Ureter (tissue), 1 donor: ENCODE results near the gene SLC51A. TPM values are rescaled to one million over a fixed set of nuclear protein-coding genes. Genes with fewer than 3 reads are reported as not detected.
"Not testable (repeated sequence)": the region's sequence is repeated elsewhere in the genome, so short reads cannot be mapped to it uniquely, and the experiment has no call there.

Source experiments
- DNase-seq: peaks from one replicate; pipeline ENCODE4 v3.0.0-alpha.2; 2020; ENCODE audit warnings: low spot score
- total RNA-seq: library from RNA; stranded (reverse); gene quantifications from one replicate; pipeline ENCODE4 v1.2.4, GENCODE V29; 2023
- donor health status: DM: yes; HTN: yes; CAD: no.

The SLC51A gene
- total RNA-seq, 1 donor from 2014 or later: not detected

DNA sequence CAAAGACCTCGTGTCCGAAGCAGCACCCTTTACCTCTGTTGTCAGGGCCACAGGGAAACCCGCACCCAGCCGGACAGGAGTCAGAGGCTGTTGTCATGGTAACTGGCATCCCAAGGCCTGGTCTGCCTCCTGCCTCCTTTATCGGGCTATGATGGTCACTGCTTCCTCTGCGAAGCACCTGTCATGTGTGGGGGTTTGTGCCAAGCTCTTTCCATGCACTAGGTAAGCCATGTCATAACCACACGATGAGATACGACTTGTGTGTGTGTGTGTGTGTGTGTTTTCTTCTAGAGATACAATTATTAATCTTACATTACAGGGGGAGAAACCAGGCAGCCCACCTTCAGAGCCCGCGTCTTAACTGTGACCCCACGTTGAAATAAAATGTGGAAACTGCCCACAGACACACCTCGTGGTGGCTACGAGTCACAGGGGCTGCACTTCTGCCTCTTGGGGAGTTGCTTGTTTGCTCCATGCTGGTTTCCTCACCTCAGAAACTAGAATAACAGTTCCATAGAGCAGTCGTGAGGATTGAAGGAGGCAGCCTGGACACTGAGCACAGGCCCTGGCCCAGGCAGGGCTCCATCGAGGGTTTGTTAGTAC lies 23.1 kb upstream of the SLC51A start:
- DNase-seq: no peak

DNA sequence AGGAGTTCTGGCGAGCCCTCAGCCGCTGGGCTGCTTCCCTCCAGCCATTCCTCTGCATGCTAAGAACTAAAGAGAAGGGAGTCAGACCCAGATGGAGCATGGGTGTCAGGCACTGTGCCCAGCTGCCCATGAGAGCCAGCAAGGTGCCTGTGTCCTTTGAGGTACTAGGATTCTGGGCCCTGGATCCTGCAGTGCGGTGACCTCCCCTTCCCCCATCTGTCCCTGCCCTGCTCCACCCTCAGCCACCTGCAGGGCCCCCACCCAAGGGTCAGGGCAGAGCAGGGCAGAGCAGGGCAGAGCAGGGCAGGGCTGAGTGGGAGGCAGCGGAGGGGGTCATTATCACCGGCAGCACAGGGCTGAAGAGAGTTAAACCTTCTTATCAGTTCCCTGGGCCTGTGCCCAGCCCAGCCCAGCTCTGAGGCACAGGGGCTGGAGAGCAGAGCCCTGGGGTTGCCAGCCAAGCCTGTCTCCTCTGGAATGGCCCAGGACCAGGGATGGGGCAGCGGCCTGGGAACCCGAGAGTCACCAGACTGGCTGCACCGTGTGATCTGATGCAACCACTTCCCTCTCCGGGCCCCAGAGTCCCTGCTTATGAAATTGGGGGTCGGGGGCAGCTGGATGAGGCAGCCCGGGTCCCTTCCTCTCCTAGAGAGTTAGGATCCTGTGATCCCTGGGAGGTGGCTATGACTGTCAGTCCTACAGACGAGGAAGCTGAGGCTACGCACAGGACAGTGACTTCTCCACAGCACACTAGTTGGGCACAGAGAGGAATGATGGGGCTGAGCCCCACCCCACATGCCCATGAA lies 22.4 kb upstream of the SLC51A start:
- DNase-seq: no peak

DNA sequence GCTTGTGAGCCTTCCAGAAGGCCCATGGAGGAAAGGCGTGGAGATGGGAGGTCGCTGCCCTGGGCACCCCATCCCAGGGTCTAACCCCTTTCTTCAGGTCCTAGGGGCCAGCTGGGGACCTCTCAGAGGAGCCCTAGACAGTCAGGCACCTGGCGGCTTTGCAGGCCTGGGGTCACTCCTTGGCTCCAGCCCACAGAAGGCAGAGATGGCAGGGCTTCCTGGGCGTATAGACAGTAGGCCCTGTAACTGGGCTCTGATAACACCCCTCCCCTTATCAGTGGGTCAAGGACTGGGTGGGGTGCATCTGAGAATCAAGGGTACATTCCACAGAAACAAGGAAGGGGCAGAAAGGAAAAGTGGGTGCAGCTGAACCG lies 21.8 kb upstream of the SLC51A start:
- no peak for DNase-seq

DNA sequence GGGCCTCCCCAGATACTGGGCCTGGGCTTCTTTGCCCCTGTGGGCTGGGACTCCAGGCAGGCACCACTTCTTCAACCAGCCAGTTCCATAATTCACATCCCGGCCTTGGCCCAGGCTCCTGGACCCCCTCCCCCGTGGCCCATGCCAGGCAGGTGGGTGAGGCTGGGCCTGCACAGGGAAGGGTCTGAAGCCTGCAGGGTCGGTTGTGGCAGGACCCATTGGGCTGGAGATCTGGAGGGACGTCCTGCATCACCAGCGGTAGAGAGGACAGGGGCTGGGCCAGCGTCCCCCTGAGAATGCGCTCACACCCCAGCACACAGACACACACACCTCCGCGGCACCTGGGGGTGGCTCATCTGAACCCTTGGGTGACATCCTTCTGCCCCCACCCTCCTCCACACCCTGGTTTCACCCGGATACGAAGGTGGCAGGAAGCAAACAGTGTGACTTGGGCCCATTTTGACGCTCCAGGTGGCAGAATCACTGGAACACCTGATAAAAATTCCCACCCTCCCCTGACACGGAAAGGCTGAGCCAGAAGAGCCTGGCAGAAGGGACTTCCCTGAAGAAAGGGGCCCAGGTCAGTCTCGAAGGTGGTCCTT lies 20.6 kb upstream of the SLC51A start:
- DNase-seq: no peak

DNA sequence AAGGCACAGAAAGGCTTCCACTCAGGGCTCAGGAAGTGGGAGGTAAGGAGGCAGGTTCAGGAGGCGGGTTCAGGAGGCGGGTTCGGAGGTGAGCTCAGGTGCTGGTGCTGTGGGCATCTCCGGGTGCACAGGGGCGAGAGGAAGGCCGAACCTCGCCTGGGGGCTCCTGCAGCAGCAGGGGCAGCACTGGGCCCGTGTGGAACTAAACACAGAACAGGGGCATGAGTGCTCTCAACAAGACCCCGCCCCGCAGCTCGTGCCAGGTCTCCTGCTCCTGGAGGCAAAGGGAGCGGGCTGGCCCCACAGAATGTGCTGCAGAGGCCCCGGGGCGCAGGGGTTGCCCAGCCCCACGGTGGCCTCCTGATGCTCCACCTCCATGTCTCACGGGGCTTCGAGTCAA lies 18.8 kb upstream of the SLC51A start:
- DNase-seq: no peak

DNA sequence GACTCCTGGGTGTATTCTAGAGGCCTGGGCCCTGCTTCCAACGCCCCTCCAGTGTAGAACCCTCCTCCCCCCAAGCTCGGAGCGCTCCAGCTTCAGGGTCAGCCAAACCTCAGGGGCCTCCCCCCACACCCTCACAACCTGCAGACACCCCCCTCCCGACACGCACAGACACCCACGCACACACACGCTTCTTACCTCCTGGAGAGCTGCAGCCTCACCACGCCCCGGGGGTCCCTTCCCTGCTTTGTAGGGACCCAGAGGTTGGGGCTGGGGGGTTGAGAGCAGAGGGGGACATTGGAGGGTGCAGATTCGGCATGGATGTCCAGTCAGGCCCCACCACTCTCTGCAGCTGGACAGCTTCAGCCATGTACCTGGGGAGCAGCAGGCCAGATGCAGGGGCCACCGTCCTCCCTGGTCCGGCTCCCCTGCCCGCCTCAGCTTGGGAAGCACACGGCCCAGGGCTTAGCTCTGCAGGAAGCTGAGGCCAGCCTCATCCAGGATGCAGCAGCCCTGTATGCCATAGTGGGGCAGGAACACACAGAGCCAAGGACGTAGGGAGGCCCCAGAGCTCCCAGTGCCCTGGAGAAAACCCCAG lies 18.2 kb upstream of the SLC51A start:
- DNase-seq: no peak

DNA sequence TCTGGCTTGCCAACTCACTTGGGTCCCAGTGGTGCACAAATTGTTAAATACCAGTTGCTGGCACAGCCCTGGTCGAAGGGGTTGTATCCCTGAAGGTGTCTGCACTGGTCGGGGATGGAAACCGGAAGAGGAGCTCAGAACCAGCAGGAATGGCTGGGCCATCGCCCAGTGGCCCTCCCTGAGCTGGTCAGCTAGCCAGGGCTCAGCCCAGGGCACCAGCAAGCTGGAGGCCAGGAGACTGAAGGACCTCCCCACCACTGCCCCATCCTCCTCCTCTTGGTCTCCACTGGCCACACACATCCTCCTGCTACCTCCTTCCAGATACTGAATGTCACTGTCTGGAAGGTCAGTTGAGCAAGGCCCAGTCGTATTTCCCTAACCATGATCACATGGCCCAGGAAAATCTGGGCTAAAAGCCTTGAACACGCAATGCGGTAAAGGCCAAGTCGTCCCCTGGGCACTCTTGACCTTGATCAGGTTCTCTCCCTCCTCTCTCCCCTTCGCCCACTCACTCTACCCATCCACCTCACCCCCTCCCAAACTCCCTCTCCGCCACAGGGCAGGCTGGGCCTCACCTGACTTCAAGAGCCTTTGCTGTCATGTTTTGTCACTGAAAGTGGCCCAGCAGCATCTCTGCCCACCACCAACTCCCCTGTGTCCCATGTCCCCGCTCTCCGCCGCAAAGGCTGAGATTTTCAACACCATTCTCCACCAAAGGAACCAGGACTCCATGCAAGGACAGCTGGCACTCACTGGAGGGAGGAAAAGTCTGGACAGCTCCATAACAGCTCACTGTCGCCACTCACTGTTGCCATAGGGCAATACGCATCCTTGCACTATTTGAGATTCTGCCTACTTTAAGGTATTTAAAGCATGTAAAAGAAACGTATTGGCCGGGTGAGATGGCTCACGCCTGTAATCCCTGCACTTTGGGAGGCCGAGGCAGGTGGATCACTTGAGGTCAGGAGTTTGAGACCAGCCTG lies 17.3 kb upstream of the SLC51A start:
- DNase-seq: no peak

DNA sequence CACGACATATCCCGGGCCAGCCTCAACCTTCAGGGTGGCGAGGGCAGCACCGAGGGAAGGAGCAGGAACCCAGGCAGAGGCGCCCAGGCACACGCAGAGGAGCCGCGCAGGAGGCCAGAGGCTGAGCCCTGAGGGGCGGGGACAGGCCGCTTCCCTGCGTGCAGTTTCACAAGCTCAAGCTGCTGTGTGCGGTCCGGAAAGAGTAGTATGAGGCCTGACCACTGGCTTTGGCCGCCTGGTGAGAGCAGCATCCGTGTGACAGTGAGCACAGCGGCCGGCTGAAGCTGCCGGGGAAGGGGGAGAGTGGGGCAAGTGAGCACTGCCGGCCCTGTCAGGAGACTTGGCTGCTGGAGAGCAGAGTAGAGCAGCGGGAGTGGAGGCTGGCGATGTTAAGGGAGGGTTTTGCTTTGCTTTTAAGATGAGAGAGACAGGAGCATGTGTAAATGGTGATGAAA lies 13.8 kb upstream of the SLC51A start:
- DNase-seq: peak; percentile 60

DNA sequence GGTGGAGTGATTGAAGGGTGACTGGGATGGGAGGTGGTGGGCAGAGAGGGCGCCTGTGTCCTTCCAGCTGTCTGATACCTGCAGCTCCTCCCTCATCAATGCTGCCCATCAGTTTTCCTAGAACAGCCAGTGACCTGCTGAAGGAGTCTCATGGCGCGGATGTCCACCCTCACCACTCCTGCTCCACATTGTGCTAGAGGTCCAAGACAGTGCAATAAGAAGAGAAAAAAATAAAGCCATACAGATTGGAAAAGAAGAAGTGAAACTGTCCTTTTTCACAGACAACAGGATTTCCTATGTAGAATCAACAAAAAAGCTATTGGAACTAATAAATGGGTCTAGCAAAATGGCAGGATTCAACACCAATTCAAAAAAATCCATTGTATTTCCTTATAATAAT lies 12.5 kb upstream of the SLC51A start:
- DNase-seq: no peak

DNA sequence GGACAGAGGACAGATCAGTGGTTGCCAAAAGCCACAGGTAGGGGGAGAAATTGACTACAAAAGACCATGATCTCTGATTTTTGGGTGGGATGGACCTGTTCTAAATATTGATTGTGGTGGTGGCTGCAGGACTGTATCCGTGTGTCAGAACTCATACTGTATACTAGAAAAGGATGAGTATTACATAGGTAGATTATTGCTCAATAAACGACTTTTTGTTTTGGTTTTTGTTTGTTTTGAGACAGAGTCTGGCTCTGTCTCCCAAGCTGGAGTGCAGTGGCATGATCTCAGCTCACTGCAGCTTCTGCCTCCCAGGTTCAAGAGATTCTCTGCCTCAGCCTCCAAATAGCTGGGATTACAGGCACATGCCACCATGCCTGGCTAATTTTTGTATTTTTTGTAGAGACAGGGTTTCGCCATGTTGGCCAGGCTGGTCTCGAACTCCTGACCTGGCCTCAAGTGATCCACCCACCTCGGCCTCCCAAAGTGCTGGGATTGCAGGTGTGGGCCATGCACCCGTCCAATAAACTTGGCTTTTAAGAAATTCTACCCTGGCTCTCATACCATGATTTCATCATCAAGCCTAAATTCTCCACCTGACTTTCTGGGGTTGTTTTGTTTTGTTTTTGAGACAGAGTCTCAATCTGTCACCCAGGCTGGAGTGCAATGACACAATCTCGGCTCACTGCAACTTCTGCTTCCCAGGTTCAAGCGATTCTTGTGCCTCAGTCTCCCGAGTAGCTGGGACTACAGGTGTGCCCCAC lies 10.7 kb upstream of the SLC51A start:
- not testable (repeated sequence) for DNase-seq

DNA sequence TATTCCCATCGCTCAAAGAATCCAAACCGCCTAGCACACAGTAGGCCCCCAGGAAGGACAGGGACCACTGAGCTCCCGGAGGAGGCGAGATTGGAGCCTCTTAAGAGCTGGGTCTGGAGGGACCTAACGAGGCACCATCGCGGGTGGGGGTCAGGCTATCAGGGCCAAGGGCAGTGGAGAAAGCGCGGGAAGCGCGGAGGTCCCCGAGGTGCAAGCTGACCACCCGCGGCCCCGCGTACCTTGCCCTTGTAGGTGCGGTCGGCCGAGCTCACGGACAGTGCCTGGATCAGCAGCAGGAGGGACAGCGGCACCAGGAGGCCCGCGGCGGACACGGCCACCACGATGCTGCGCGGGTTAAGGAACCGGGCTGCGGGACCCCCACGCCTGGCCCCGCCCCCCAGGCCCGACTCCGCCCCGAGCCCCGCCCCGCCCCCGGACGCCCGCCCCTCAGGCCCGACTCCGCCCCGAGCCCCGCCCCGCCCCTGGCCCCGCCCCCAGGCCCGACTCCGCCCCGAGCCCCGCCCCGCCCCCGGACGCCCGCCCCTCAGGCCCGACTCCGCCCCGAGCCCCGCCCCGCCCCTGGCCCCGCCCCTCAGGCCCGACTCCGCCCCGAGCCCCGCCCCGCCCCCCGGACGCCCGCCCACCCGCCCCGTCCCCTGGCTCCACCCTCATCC lies 9.0 kb upstream of the SLC51A start:
- no peak for DNase-seq

DNA sequence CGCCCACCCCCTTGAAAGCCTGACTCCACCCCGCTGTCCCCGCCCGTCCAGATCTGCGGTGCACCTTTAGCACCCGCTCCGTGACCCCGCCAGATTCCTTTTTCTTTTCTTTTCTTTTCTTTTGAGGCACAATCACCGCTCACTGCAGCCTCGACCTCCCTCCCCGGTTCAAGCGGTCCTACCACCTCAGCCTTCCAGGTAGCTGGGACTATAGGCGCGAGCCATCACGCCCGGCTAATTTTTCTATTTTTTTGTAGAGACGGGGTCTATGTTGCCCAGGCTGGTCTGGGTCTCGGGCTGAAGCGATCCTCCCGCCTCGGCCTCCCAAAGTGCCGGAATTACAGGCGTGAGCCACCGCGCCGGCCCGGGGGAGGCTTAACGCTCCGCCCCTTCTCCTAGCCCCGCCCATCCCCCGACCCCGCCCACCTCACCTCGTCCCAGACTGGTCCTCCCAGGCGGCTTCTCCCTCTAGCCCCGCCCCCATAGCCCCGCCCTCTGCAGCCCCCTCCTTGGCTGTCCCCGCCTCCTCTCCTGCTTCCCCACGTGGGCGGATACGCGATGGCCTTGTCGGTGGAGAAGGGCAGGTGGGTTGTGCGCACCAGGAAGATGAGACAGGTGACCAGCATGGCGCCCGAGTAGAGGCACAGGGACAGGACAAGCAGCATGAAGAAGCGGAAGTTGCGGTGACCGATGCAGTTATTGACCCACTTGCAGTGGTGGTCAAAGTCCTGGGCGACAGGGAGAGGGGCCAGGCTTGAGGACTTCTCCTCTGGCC lies 8.3 kb upstream of the SLC51A start:
- no peak for DNase-seq

DNA sequence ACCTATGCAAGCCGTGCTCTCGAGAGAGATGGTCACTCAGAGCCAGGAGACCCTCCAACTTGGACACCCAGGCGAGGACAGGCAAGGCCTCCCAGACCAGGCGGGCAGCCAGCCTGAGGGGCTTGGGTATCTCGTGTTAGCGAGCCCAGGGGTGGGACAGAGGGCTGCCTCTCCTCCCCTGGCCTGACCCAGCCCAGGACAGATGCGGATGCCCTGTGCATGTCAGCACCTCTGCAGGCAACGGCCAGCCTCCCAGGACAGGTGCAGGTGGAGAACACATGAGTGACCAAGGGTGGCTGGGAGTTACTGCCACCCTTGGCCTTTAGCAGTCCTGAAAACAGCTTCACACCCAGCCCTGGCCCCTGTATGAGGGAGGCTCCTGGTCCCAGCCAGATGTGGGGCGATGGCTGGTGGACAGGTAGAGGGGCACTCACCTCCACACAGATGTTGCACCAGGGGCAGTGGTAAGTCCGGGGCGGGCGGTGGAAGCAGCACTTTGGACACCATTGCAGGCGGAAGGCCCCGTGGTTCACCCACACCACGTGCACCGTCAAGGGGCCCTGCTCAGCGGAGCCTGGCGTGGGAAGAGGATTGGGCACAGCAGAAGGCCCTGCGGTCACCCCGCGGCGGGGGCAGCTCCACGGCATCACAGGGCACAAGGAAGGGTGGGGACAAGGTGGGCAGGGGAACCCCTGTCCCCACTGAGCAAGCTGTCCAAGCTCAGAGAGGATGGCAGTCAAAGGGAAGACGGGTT lies 7.2 kb upstream of the SLC51A start:
- no peak for DNase-seq

DNA sequence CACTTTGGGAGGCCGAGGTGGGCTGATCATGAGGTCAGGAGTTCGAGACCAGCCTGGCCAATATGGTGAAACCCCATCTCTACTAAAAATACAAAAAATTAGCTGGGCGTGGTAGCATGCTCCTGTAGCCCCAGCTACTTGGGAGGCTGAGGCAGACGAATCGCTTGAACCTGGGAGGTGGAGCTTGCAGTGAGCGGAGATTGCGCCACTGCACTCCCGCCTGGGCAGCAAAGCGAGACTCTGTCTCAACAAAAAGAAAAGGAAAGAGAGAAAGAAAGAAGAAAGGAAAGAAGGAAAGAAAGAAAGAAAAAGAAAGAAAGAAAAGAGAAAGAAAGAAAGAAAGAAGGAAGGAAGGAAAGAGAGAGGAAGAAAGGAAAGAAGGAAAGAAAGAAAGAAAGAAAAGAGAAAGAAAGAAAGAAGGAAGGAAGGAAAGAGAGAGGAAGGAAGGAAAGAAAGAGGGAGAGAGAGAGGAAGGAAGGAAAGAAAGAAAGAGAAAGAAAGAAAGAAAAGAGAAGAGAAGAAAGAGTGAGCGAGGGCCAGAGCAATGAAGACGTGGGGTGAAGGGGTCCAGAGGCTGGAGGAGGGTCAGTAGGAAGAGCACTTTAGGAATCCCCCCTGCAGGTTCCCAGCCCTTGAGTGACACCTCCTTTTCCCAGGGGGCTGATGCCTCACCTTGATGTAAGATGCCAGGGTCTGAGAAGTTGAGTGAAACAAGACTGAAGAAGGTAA lies 6.2 kb upstream of the SLC51A start:
- DNase-seq: not testable (repeated sequence)

DNA sequence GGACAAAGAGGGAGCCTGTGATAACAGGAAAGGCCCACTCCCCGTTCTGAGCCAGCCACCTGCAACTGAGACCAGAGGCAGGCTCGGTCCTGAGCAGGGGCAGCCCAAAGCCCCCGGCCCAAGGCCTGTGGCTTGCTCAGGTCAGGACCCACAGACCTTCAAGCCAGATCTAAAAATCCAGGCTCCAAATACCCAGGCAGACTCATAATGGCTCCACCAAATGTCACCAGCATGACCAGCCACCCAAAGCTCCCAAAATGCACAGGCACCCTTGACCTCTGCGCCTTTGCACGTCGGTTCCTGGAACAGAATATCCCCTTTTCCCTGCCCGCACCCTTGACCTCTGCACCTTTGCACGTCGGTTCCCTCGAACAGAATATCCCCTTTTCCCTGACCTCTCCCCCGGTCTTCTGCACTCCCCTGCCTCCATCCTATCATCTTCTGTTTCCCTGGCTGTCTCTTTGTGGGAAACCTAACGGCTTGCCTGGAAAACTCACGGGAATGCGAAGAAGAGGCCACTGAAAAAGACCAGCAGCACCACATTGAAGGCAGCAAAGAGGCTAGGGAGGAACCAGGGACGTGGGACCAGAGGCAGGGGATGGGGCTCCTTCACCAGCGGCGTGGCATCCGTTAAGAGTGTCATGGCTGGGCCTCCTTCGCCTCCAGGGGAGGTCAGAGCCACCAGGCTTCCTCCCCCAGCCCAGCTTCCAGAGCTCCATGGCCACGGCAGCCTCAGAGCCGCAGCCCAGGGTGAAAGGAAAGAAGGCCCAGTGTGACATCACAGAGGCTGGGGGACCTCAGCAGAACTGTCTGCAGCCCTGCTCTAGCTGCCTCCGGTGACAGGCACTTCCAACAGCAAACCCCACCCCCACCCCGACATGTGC lies 5.4 kb upstream of the SLC51A start, which contains the start of gene ZDHHC19:
ZDHHC19 (minus strand) TSS at position 728 of the 884 bp plus-strand sequence; CDS start at position 643, 85 bp downstream.
- no peak for DNase-seq

DNA sequence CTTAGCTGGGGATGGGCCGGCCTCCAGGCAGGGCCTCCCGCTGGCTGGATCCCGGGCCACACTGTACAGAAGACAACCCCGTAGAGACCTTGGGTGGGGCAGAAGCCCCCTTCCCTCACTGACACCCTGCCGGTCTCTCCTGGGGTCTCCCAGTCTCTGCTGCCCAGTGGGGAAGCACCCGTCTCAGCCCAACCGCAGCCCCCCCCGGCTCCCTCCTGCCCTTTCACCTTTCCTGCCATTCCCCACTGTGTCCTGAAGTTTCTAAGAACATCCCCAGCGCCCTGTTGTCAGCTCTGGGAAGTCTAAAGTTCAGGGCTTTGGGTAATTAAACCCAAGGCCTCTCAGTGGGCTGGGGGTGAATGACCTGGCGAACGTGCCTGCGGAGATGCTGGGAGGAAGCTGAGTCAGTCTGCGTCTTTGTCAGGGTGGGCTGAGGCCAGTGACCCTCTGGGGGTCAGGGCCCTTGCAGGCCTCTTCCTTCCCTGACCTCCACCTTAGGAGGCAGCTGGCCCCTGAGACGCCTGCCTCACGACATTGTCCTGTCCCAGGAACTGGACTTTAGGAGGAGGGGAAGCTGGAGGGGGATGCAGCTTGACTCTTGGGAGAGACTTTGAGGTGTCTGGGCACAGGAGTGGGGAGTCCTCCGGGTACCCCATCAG lies 1.4 kb upstream of the SLC51A start:
- DNase-seq: no peak
